ENCODE measurements around the gene CAMK2A.

CAMK2A gene

GRCh38 chr5:150230842-150231241, 58.7 kb downstream of the CAMK2A start:
- Histone ChIP-seq H3K36me3 (ENCODE audit: insufficient read depth) (no peaks in the 10 kb centered on the region), H3K27ac (no peak overlapping the region), H3K27me3 (ENCODE audit: insufficient read depth, low read depth) (no peaks in the 10 kb centered on the region), H3K4me3 (IDR thresholded peaks at IDR 0.05; ENCODE audit: insufficient read depth, low read depth, low read length) (no peak overlapping the region), H2AFZ (ENCODE audit: low read depth) (no peak overlapping the region), H3K79me2 (ENCODE audit: insufficient read depth, low read depth) (no peaks in the 10 kb centered on the region), H3K9ac (no peak overlapping the region), H3K4me2 (no peak overlapping the region), H3K4me1 (ENCODE audit: low read depth, poor library complexity, severe bottlenecking) (no peaks in the 10 kb centered on the region), H4K20me1 (ENCODE audit: insufficient read depth) (no peaks in the 10 kb centered on the region)
- TF ChIP-seq, protein P1, sequence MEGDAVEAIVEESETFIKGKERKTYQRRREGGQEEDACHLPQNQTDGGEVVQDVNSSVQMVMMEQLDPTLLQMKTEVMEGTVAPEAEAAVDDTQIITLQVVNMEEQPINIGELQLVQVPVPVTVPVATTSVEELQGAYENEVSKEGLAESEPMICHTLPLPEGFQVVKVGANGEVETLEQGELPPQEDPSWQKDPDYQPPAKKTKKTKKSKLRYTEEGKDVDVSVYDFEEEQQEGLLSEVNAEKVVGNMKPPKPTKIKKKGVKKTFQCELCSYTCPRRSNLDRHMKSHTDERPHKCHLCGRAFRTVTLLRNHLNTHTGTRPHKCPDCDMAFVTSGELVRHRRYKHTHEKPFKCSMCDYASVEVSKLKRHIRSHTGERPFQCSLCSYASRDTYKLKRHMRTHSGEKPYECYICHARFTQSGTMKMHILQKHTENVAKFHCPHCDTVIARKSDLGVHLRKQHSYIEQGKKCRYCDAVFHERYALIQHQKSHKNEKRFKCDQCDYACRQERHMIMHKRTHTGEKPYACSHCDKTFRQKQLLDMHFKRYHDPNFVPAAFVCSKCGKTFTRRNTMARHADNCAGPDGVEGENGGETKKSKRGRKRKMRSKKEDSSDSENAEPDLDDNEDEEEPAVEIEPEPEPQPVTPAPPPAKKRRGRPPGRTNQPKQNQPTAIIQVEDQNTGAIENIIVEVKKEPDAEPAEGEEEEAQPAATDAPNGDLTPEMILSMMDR (conservative IDR thresholded peaks at IDR 0.05; ENCODE audit: low read depth, low read length): no peak

DNA sequence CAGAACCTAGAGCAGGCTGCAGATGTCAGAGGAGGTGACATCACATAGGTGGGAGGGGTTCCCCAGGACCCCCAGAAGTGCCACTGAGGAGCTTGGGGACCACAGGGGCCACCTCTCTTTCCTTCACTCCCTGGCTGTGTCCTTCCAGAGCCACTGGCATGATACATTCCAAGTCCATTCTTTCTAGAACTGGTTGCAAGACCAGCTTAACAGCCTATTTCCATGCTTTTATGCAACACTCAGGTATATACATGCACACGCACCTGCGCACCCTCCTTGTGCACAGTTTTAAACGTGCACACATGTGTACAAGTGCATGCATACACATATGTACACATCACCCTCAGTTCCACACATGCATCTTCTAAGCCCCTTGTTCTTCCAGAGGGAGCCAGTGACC, 60.0 kb downstream of the CAMK2A start:
- H3K4me1 ChIP-seq (ENCODE audit: low read depth, poor library complexity, severe bottlenecking): no peaks in the 10 kb centered on the region
- H3K79me2 ChIP-seq (ENCODE audit: insufficient read depth, low read depth): no peaks in the 10 kb centered on the region
- H3K9ac ChIP-seq: no peak overlapping the region
- no peak overlapping the region for H3K27ac ChIP-seq
- H3K27me3 ChIP-seq (ENCODE audit: insufficient read depth, low read depth): no peaks in the 10 kb centered on the region
- H4K20me1 ChIP-seq (ENCODE audit: insufficient read depth): no peaks in the 10 kb centered on the region
- TF ChIP-seq, protein P1 (conservative IDR thresholded peaks at IDR 0.05; ENCODE audit: low read depth, low read length): no peak
- H3K4me2 ChIP-seq: no peak overlapping the region
- H3K36me3 ChIP-seq (ENCODE audit: insufficient read depth): no peaks in the 10 kb centered on the region
- H2AFZ ChIP-seq (ENCODE audit: low read depth): no peak overlapping the region
- H3K4me3 ChIP-seq (IDR thresholded peaks at IDR 0.05; ENCODE audit: insufficient read depth, low read depth, low read length): no peak overlapping the region

DNA sequence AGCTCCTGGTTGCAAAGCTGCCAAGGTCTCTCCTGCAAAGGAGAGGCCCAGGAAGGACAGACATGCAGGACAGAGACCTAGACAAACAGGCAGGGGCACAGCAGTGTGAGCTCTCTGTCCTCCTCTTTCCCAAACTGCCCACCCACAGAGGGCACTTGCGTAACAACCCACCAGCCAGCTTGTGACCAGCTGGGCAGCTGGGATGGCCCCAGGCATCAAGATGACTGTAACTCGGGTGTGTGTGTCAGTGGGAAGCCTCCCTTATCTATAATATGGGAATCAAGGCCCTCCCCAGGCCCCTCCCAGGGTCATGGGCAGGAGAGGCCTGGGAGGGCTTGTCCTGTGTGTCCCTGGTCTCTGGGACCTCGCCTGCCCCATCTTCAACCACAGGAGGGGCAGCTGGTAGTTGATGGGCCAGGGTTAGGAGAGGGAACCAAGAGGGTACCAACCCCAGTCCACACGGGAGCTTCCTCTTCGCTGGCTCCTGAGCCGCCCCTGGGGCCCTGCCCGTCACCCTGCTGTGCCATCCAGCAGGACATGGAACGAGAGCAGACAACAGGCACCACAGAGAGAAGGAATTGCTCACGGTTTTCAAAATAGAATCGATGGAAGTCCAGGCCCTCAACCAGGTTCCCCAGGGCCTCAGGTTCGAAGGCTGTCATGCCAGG, 61.8 kb downstream of the CAMK2A start:
- Histone ChIP-seq H3K9ac (no peak overlapping the region), H3K4me2 (no peak overlapping the region), H3K79me2 (ENCODE audit: insufficient read depth, low read depth) (no peaks in the 10 kb centered on the region), H2AFZ (ENCODE audit: low read depth) (no peak overlapping the region), H3K36me3 (ENCODE audit: insufficient read depth) (no peaks in the 10 kb centered on the region), H3K4me1 (ENCODE audit: low read depth, poor library complexity, severe bottlenecking) (no peaks in the 10 kb centered on the region), H3K27me3 (ENCODE audit: insufficient read depth, low read depth) (no peaks in the 10 kb centered on the region), H3K27ac (no peak overlapping the region), H3K4me3 (IDR thresholded peaks at IDR 0.05; ENCODE audit: insufficient read depth, low read depth, low read length) (no peak overlapping the region), H4K20me1 (ENCODE audit: insufficient read depth) (no peaks in the 10 kb centered on the region)
- TF ChIP-seq, protein P1 (conservative IDR thresholded peaks at IDR 0.05; ENCODE audit: low read depth, low read length): no peak

DNA sequence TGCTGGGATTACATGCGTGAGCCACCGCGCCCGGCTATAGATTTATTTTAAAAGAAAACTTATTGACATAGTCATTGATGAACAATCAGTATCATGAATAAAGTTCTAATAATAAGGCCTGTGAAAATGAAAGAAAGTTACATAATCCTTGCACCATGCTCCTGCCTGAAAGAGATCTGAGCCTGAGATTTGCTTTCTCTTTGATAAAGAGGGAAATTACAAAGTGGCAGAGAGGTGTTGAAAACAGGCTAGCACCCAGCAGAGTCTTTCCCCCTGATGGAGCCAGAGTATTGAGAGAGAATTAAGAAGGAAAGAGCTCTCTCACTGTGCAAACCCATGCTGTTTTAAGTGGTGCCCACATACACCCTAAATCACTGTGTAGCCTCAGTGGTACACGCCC, 62.5 kb downstream of the CAMK2A start:
- no peaks in the 10 kb centered on the region for H3K27me3 ChIP-seq (ENCODE audit: insufficient read depth, low read depth)
- no peaks in the 10 kb centered on the region for H4K20me1 ChIP-seq (ENCODE audit: insufficient read depth)
- H2AFZ ChIP-seq (ENCODE audit: low read depth): no peak overlapping the region
- H3K36me3 ChIP-seq (ENCODE audit: insufficient read depth): no peaks in the 10 kb centered on the region
- no peak overlapping the region for H3K4me3 ChIP-seq (IDR thresholded peaks at IDR 0.05; ENCODE audit: insufficient read depth, low read depth, low read length)
- H3K9ac ChIP-seq: no peak overlapping the region
- H3K27ac ChIP-seq: no peak overlapping the region
- H3K4me1 ChIP-seq (ENCODE audit: low read depth, poor library complexity, severe bottlenecking): no peaks in the 10 kb centered on the region
- TF ChIP-seq, protein P1 (conservative IDR thresholded peaks at IDR 0.05; ENCODE audit: low read depth, low read length): no peak
- H3K4me2 ChIP-seq: no peak overlapping the region
- no peaks in the 10 kb centered on the region for H3K79me2 ChIP-seq (ENCODE audit: insufficient read depth, low read depth)
